GM18519 (cell line): Measurements from ENCODE around the gene CYBA.
"Not testable (repeated sequence)": the region's sequence is repeated elsewhere in the genome, so short reads cannot be mapped to it uniquely, and the experiment has no call there.

Experiments used
- ATAC-seq: cut with Tn5 transposase; IDR thresholded peaks from one replicate; pipeline ENCODE4 v1.9.1; 2021; ENCODE audit warnings: mild to moderate bottlenecking, moderate library complexity; ENCODE audit not compliant: unreplicated experiment, low FRiP score

The CYBA gene

GRCh38 chr16:88616320-88616719, 34.5 kb downstream of the CYBA start:
- ATAC-seq: no peak

- no peak for ATAC-seq
Observed at GRCh38 chr16:88614818-88615580, 35.9 kb downstream of the CYBA start.

GRCh38 chr16:88613911-88614817, 36.7 kb downstream of the CYBA start:
- no peak for ATAC-seq

GRCh38 chr16:88613293-88613692, 37.6 kb downstream of the CYBA start:
- ATAC-seq: no peak

- ATAC-seq: no peak
Observed at GRCh38 chr16:88610909-88611812, 39.7 kb downstream of the CYBA start.

GRCh38 chr16:88610080-88610479, 40.8 kb downstream of the CYBA start:
- no peak for ATAC-seq

GRCh38 chr16:88609426-88609825, 41.4 kb downstream of the CYBA start:
- ATAC-seq: not testable (repeated sequence)

- no peak for ATAC-seq
Observed at GRCh38 chr16:88608076-88608475, 42.8 kb downstream of the CYBA start.

GRCh38 chr16:88606148-88606757, 44.6 kb downstream of the CYBA start:
- ATAC-seq: no peak

GRCh38 chr16:88605186-88606147, 45.4 kb downstream of the CYBA start:
- no peak for ATAC-seq

GRCh38 chr16:88602091-88602490, 48.8 kb downstream of the CYBA start:
- ATAC-seq: no peak

- no peak for ATAC-seq
Observed at GRCh38 chr16:88601313-88602036, 49.4 kb downstream of the CYBA start.

- no peak for ATAC-seq
Observed at GRCh38 chr16:88600539-88600896, 50.3 kb downstream of the CYBA start.

- no peak for ATAC-seq
Observed at GRCh38 chr16:88599825-88600538, 50.9 kb downstream of the CYBA start.

GRCh38 chr16:88599092-88599733, 51.6 kb downstream of the CYBA start:
- no peak for ATAC-seq

- ATAC-seq: no peak
Observed at GRCh38 chr16:88597856-88598491, 52.9 kb downstream of the CYBA start.

GRCh38 chr16:88596483-88596882, 54.4 kb downstream of the CYBA start:
- ATAC-seq: no peak
